SK-N-SH (cell line): Measurements from ENCODE around the gene TLL2.

Source experiments
- CHD2 ChIP-seq: fragments of 150-350 bp; IDR thresholded peaks from 2 replicates; pipeline ENCODE4 v1.6.1; 2018; ENCODE audit warnings: low read length; ENCODE audit not compliant: partially characterized antibody
- EP300 ChIP-seq, 2 experiments: IDR thresholded peaks; 2 replicates each; pipeline versions ENCODE4 v1.4.0 to v1.6.1; 2012; ENCODE audit warnings: borderline replicate concordance in 1 of 2, low read depth in 1 of 2, low read length in 1 of 2
- EZH2phosphoT487 ChIP-seq: fragments of 200-600 bp; sonication (generic); IDR thresholded peaks from 2 replicates; pipeline ENCODE4 v1.6.1; 2017; ENCODE audit warnings: low read depth, mixed run types, mild to moderate bottlenecking, antibody characterized with exemption, moderate library complexity, borderline replicate concordance
- FOXJ3 ChIP-seq: sonication (generic); formaldehyde crosslinking; IDR thresholded peaks from 2 replicates; pipeline ENCODE4 v1.5.1; 2020; ENCODE audit warnings: mild to moderate bottlenecking, missing genetic modification reagents
- FOXM1 ChIP-seq: IDR thresholded peaks from 2 replicates; pipeline ENCODE4 v1.4.0; 2012; ENCODE audit warnings: low read depth, mild to moderate bottlenecking
- JUND ChIP-seq: IDR thresholded peaks from 2 replicates; pipeline ENCODE4 v1.4.0; 2012
- NRF1 ChIP-seq: IDR thresholded peaks from 2 replicates; pipeline ENCODE4 v1.6.1; 2012; ENCODE audit warnings: low read depth, mild to moderate bottlenecking, low read length
- POLR2AphosphoS5 ChIP-seq: IDR thresholded peaks from 2 replicates; pipeline ENCODE4 v1.6.1; 2012; ENCODE audit warnings: low read depth, low read length
- RAD21 ChIP-seq: IDR thresholded peaks from 2 replicates; pipeline ENCODE4 v1.6.1; 2012; ENCODE audit warnings: mild to moderate bottlenecking, low read length
- SIN3A ChIP-seq: IDR thresholded peaks from 2 replicates; pipeline ENCODE4 v1.6.1; 2012; ENCODE audit warnings: low read depth, mild to moderate bottlenecking, low read length, moderate library complexity, borderline replicate concordance
- USF2 ChIP-seq: fragments of 150-350 bp; IDR thresholded peaks from 2 replicates; pipeline ENCODE4 v1.6.1; 2017; ENCODE audit warnings: antibody characterized with exemption, low read length, low read depth, borderline replicate concordance
- ZBTB33 ChIP-seq: IDR thresholded peaks from 2 replicates; pipeline ENCODE4 v1.4.0; 2012; ENCODE audit warnings: low read depth, borderline replicate concordance
- TF ChIP-seq, protein P1 (sequence below): fragments of 200-600 bp; sonication (generic); IDR thresholded peaks from 2 replicates; pipeline ENCODE4 v1.6.1; 2017; ENCODE audit warnings: antibody characterized with exemption, mild to moderate bottlenecking, moderate library complexity
- TF ChIP-seq, protein P2 (sequence below): IDR thresholded peaks from 2 replicates; pipeline ENCODE4; 2012

- TF ChIP-seq, protein P1, sequence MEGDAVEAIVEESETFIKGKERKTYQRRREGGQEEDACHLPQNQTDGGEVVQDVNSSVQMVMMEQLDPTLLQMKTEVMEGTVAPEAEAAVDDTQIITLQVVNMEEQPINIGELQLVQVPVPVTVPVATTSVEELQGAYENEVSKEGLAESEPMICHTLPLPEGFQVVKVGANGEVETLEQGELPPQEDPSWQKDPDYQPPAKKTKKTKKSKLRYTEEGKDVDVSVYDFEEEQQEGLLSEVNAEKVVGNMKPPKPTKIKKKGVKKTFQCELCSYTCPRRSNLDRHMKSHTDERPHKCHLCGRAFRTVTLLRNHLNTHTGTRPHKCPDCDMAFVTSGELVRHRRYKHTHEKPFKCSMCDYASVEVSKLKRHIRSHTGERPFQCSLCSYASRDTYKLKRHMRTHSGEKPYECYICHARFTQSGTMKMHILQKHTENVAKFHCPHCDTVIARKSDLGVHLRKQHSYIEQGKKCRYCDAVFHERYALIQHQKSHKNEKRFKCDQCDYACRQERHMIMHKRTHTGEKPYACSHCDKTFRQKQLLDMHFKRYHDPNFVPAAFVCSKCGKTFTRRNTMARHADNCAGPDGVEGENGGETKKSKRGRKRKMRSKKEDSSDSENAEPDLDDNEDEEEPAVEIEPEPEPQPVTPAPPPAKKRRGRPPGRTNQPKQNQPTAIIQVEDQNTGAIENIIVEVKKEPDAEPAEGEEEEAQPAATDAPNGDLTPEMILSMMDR = no peak
- no peak for TF ChIP-seq RAD21
- no peak for TF ChIP-seq EP300 (IDR thresholded peaks at IDR 0.05; ENCODE audit: borderline replicate concordance in 1 of 2, low read depth in 1 of 2, low read length in 1 of 2)
- TF ChIP-seq USF2 = no peak
- TF ChIP-seq NRF1 = no peak
- no peak for TF ChIP-seq POLR2AphosphoS5
- TF ChIP-seq JUND = no peak
- no peak for TF ChIP-seq FOXM1
- TF ChIP-seq SIN3A = no peak
- no peak for TF ChIP-seq CHD2
- no peak for TF ChIP-seq ZBTB33
- TF ChIP-seq EZH2phosphoT487 = no peak
- TF ChIP-seq, protein P2, sequence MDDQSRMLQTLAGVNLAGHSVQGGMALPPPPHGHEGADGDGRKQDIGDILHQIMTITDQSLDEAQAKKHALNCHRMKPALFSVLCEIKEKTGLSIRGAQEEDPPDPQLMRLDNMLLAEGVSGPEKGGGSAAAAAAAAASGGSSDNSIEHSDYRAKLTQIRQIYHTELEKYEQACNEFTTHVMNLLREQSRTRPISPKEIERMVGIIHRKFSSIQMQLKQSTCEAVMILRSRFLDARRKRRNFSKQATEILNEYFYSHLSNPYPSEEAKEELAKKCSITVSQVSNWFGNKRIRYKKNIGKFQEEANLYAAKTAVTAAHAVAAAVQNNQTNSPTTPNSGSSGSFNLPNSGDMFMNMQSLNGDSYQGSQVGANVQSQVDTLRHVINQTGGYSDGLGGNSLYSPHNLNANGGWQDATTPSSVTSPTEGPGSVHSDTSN = no peak
- no peak for TF ChIP-seq FOXJ3 (CRISPR knock-in tag)
Observed at GRCh38 chr10:96324447-96324846, 189.3 kb downstream of the TLL2 start.
